ENCODE results near the gene LRFN4.

Gene LRFN4

GRCh38 chr11:66894141-66894540 lies 37.3 kb downstream of the LRFN4 start:
- no peak for DNase-seq

GRCh38 chr11:66901964-66902390 lies 45.1 kb downstream of the LRFN4 start:
- DNase-seq: no peak

- no peak for DNase-seq
Measured at GRCh38 chr11:66902486-66903177, 45.8 kb downstream of the LRFN4 start.

- no peak for DNase-seq
Measured at GRCh38 chr11:66904055-66904454, 47.2 kb downstream of the LRFN4 start.

GRCh38 chr11:66904561-66904960 lies 47.7 kb downstream of the LRFN4 start:
- DNase-seq: no peak

- DNase-seq: no peak
Measured at GRCh38 chr11:66904981-66905521, 48.2 kb downstream of the LRFN4 start.

- DNase-seq: no peak
Measured at GRCh38 chr11:66905631-66906030, 48.8 kb downstream of the LRFN4 start.

GRCh38 chr11:66906061-66906733 lies 49.3 kb downstream of the LRFN4 start:
- no peak for DNase-seq

GRCh38 chr11:66907751-66908630 lies 51.1 kb downstream of the LRFN4 start:
- no peak for DNase-seq

GRCh38 chr11:66909181-66909580 lies 52.3 kb downstream of the LRFN4 start:
- no peak for DNase-seq

GRCh38 chr11:66910016-66910415 lies 53.2 kb downstream of the LRFN4 start:
- DNase-seq: no peak
